ENCODE results near the gene PIKFYVE.

DNA sequence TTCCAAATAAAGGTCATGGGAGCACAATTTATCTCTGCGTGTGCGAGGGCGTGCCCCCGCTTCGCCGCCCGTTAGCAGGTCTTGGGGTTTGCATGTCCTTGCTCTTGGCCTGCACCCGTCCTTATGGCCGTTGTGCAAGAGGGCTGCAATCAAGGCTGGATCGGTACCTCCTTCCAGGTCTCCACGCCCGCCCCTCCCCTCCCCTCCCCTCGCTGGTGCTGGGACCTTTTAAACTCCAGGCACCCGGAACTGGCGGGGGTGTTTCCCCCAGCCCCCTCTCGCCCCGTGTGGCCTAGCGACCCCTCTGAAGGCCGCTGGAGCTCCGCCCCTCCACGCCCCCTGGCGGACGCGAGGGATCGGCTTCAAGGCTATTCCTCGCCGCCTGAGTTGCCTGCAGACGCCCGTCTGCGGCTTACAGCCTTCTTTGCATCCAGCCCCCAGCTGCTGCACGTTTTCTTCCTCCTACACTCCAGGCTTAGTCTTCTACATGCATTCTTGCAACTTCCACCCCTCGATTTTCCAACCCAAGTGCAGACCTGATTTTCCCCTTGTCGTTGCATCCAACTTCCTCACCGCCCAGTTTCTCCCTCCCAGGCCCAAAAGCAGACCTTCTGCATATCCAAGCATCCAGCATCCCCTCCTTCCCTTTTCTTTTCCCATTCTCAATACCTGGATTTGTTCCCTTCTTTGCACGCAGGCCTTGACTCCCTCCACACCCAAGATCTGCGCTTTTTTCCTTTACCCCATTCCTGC is 11.8 kb upstream of the PIKFYVE start:
- TF ChIP-seq, protein P1, sequence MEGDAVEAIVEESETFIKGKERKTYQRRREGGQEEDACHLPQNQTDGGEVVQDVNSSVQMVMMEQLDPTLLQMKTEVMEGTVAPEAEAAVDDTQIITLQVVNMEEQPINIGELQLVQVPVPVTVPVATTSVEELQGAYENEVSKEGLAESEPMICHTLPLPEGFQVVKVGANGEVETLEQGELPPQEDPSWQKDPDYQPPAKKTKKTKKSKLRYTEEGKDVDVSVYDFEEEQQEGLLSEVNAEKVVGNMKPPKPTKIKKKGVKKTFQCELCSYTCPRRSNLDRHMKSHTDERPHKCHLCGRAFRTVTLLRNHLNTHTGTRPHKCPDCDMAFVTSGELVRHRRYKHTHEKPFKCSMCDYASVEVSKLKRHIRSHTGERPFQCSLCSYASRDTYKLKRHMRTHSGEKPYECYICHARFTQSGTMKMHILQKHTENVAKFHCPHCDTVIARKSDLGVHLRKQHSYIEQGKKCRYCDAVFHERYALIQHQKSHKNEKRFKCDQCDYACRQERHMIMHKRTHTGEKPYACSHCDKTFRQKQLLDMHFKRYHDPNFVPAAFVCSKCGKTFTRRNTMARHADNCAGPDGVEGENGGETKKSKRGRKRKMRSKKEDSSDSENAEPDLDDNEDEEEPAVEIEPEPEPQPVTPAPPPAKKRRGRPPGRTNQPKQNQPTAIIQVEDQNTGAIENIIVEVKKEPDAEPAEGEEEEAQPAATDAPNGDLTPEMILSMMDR (IDR thresholded peaks at IDR 0.05): peak; percentile 78
- TF ChIP-seq EZH2 (IDR thresholded peaks at IDR 0.05; ENCODE audit: borderline replicate concordance, insufficient read depth, low read depth, low read length, poor library complexity, severe bottlenecking): no peak
